Naive thymus-derived CD8-positive, alpha-beta T cell (primary cell): ENCODE measurements around the gene FBXO15. TPM values are rescaled to one million over a fixed set of nuclear protein-coding genes. Genes with fewer than 3 reads are reported as not detected.

Experiments used
- ATAC-seq, 2 donors: fragments of 150-1000 bp; cut with Tn5 transposase in 1 of 2; sonication (Bioruptor Pico), chemical (Tn5 transposase) in 1 of 2; 1 replicate in 1 of 2; 2 replicates in 1 of 2; pipeline ENCODE4 v1.10.0; 2021; ENCODE audit warnings: mild to moderate bottlenecking in 2 of 2, moderate library complexity in 2 of 2
- POLR2A ChIA-PET: fragments of 350-600 bp; sonication (Branson Sonifier 250); formaldehyde crosslinking; loops from one replicate; lab custom pipeline; 2021; ENCODE audit warnings: antibody characterized with exemption; lab: Charles Lee
- DNase-seq, 10 donors: peaks; one replicate each; pipeline versions ENCODE4 v3.0.0 to v3.0.0-alpha.2; 2020 to 2022
- H3K27ac Mint-ChIP-seq, 10 donors: one replicate each; pipeline ENCODE4 v1.8.0; 2020 to 2022; ENCODE audit warnings: mild to moderate bottlenecking in 10 of 10, mixed read lengths in 10 of 10, moderate library complexity in 4 of 10, inconsistent platforms in 1 of 10
- H3K27me3 Mint-ChIP-seq, 5 donors: one replicate each; pipeline ENCODE4 v1.8.0; 2021 to 2022; ENCODE audit warnings: mixed read lengths in 5 of 5
- H3K36me3 Mint-ChIP-seq, 3 donors: one replicate each; pipeline ENCODE4 v1.8.0; 2020 to 2022; ENCODE audit warnings: mixed read lengths in 3 of 3, mild to moderate bottlenecking in 2 of 3, inconsistent platforms in 1 of 3
- H3K4me1 Mint-ChIP-seq, 4 donors: one replicate each; pipeline ENCODE4 v1.8.0; 2021 to 2022; ENCODE audit warnings: mixed read lengths in 4 of 4
- H3K4me3 Mint-ChIP-seq, 10 donors: one replicate each; pipeline ENCODE4 v1.8.0; 2020 to 2022; ENCODE audit warnings: mild to moderate bottlenecking in 10 of 10, mixed read lengths in 10 of 10, moderate library complexity in 6 of 10, inconsistent platforms in 1 of 10
- H3K9me3 Mint-ChIP-seq, 9 donors: one replicate each; pipeline ENCODE4 v1.8.0; 2020 to 2022; ENCODE audit warnings: mixed read lengths in 9 of 9, mild to moderate bottlenecking in 3 of 9, inconsistent platforms in 1 of 9, moderate library complexity in 1 of 9
- polyA plus RNA-seq, 3 donors: library from polyadenylated mRNA; unstranded; fragments of 300-500 nt; fragmentation: Illumina TruSeq; gene quantifications; one replicate each; pipeline ENCODE4 v1.2.3, GENCODE V29; 2021
- total RNA-seq, 8 experiments: library from RNA in 2 of 8; stranded (reverse) in 2 of 8; gene quantifications; one replicate each; pipeline ENCODE4 v1.2.3 and lab custom pipeline; 2021 to 2026

The FBXO15 gene, protein sequence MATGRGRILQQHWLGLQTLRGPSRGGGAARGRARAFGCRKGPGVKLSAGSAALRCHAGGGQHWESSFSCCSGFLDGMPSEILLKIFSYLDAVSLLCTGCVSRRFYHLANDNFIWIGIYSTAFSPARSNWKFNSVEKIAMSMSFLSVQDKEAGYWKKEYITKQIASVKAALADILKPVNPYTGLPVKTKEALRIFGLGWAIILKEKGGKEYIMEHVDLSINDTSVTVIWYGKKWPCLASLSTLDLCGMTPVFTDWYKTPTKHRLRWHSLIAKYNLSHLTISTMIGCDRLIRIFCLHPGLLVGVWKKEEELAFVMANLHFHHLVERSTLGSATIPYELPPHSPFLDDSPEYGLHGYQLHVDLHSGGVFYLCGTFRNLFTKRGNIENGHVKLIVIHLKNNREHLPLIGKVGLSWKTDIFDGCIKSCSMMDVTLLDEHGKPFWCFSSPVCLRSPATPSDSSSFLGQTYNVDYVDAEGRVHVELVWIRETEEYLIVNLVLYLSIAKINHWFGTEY
- total RNA-seq (1 to 10 TPM; 4.2 to 4.5 TPM), polyA plus RNA-seq (1 to 10 TPM; 1.3 to 3.1 (median 2.0) TPM), total RNA-seq (lab: John Stamatoyannopoulos, UW) (0.52 to 4.1 (median 2.6) reads per million in 6 experiments)

DNA sequence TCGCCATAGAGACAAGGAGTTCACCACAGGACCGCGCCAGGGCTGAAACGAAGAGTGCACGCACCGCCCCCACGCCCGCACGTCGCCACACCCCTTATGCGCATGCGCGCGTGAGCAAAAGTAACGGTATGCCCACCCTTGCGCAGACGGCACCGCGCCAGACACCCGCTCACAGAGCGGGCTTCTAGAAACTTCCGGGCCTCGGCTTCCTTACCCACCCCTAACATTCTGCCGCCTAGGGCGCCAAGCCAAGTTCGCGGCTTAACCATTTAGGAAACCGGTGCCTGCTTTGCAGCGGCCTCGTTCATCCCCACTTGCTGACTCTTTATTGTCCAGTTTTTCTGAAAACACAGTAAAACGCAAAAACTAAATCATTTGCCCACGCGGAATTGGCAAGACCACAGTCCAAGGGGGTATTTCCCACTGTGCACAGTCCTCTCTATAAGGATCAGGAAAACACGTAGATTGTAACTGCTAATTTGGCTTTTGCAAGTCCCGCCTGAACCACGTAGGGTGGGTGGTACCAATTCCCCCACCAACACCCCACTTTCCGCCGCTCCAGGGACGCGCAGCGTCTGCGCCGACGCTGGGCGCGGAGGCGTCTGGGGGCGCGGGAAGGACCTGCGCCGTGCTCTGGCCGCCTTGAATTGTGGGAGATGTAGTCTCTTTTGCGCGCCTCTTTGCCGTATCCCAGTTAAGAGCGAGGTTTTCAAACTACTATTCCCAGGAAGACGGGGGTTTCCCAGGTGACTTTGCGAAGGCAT, at the start of gene FBXO15, which contains the start of gene TIMM21:
Gene FBXO15, minus strand, starts transcription at position 56 of the 764 bp plus-strand sequence. Its CDS starts 49 bp downstream, at position 7.
Gene TIMM21, plus strand, starts transcription at position 745 of the 764 bp plus-strand sequence. CDS start 286 bp downstream, outside the sequence.
- H3K4me1 Mint-ChIP-seq, result peaks cover 21 to 61% (median 51%) of the 10 kb centered on the region in 4 donors
- POLR2A ChIA-PET, result interaction anchor here (0.8 to 2.7 kb wide), 2 partner anchors 65 to 144 kb away, joined by 3 to 12 read pairs; partner anchors contain the start of gene CYB5A
- peak; percentile 83 to 85 for ATAC-seq
- peaks cover 0 to 2% (median 0%) of the 10 kb centered on the region in 5 donors for H3K27me3 Mint-ChIP-seq
- H3K4me3 Mint-ChIP-seq, result peak within 1 kb of the TSS; percentile 91 to 100 (median 96)
- H3K36me3 Mint-ChIP-seq, result peaks cover 0 to 17% (median 1%) of the 10 kb centered on the region in 3 donors
- H3K27ac Mint-ChIP-seq, result peak within 1 kb of the TSS; percentile 95 to 100 (median 99)
- H3K9me3 Mint-ChIP-seq, result peaks cover 0 to 3% (median 0%) of the 10 kb centered on the region in 9 donors
- DNase-seq, result peak; percentile 94 to 98 (median 96)

DNA sequence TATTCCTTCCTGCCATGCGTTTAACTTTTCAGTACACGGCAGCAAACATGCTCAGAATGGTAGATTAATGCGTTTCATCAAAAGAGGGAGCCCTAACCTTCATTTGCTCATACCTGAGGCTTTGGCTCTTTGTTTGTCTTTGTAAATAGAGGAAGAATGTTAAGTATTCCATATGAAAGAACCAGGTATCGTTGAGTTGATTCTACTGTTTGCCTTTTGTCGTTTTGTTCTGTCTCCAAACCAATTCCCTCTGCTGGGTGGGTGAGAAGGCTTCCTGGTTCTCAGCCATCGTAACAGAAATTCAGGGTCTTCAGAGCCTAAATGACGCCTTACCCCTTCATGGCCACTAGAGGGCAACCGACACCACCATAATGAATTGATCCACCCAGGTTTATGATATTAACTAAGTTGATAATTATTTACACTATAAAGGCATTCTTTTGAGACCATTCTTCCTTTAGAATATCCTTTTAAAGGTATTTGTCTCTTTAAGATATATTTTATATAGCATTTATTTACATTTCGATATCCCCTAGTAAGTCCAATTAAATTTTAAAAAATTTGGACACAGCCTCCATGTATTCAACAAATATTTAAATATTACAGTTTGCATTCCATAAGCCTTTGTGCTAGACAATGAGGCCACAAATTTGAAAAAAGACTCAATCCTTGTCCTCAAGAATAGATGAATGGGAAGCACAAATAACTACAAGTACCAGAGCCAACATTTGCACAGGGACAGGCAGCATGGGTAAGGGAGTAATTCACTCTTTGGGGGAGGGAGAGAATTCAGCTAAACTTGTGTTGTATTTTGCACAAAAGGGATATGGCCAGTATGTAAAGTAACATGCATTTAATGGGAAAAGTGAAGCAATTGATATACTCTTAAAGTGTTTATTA, 48.8 kb upstream of the FBXO15 start:
- H3K9me3 Mint-ChIP-seq, result no peaks in the 10 kb centered on the region
- DNase-seq, result peak in 9 of 10 donors; percentile 33 to 82 (median 55)
- H3K4me3 Mint-ChIP-seq, result peak overlapping the region; percentile 76 to 89 (median 82)
- no peaks in the 10 kb centered on the region for H3K36me3 Mint-ChIP-seq
- ATAC-seq, result peak; percentile 95
- peak overlapping the region; percentile 11 to 94 (median 88) for H3K27ac Mint-ChIP-seq
- peaks cover 2 to 8% (median 5%) of the 10 kb centered on the region in 4 donors for H3K4me1 Mint-ChIP-seq
- H3K27me3 Mint-ChIP-seq, result peaks cover 0 to 12% (median 5%) of the 10 kb centered on the region in 5 donors
- POLR2A ChIA-PET, result interaction anchor here (1.0 kb wide), 1 partner anchor 146 kb away, joined by 4 read pairs; no protein-coding TSS in a partner anchor

DNA sequence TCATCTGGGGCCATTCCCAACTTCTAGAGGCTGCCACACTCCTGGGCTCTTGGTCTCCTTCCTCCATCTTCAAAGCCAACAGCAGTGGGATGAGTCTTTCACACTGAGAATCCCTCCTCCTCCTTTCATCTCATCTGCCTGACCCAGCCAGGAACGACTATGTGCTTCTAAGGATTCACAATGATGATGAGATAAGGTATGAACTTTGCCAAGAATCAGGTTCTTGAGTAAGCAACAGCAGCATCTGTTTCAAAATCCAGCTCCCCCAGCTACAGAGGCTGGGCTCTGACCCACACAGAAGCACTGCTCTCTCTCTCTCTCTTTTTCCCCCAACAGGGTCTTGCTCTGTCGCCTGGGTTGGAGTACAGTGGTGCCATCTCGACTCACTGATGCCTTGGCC, 47.1 kb upstream of the FBXO15 start:
- POLR2A ChIA-PET, result interaction anchor here (0.6 kb wide), 1 partner anchor 177 kb away, joined by 3 read pairs; no protein-coding TSS in a partner anchor
- peak overlapping the region in 1 of 10 donors; percentile 43 for H3K27ac Mint-ChIP-seq

DNA sequence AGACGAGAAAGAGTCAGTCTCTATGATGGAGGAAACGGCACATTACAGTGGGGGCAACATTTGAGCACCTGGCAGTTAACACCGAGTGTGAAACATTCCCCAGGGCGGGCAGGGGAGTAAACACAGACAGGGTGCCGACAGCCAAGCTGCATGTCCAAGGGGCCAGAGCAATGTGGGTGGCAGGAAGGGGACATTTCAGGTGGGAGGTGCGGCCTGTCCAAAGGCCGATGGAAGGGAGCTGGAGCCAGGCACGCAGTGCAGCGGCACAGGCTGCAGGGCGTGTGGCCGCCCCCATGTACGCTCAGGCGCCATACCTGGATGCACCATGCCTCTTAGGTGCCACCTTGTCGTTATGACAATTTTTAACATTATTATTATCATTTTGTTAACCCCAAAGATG, 43.9 kb upstream of the FBXO15 start:
- no peaks in the 10 kb centered on the region for H3K9me3 Mint-ChIP-seq
- no peak overlapping the region for H3K27ac Mint-ChIP-seq
- no peak for ATAC-seq
- H3K27me3 Mint-ChIP-seq, result peaks cover 6 to 26% (median 19%) of the 10 kb centered on the region in 5 donors
- no peak overlapping the region for H3K4me3 Mint-ChIP-seq
- H3K4me1 Mint-ChIP-seq, result peaks cover 2 to 8% (median 5%) of the 10 kb centered on the region in 4 donors
- POLR2A ChIA-PET, result no interaction called here
- DNase-seq, result no peak
- no peaks in the 10 kb centered on the region for H3K36me3 Mint-ChIP-seq

More for the DNA sequence above, 47.1 kb upstream of the FBXO15 start:
- no peaks in the 10 kb centered on the region for H3K36me3 Mint-ChIP-seq
- H3K9me3 Mint-ChIP-seq, result no peaks in the 10 kb centered on the region
- DNase-seq, result no peak
- no peak for ATAC-seq
- no peak overlapping the region for H3K4me3 Mint-ChIP-seq
- H3K4me1 Mint-ChIP-seq, result peaks cover 2 to 8% (median 5%) of the 10 kb centered on the region in 4 donors
- peaks cover 0 to 19% (median 8%) of the 10 kb centered on the region in 5 donors for H3K27me3 Mint-ChIP-seq

DNA sequence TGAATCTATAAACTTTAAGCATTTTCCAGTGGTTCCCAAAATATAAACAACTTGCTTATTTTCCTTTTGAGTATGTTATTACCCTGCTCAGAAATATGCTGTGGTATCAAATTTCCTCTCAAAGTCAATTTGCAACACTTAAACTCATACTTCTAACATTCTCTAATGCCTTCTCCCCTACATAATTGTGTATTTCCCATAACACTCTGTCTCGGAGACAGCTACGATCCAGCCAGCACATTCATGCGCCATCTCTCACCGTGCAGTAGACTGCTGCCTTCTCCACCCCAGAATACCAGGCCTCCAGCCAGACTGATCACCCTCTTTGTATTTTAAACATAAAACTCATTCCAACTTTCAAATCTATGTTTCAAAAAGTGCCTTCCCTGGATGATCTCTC, 42.5 kb upstream of the FBXO15 start:
- DNase-seq (no peak), ATAC-seq (no peak)
- Mint-ChIP-seq H3K9me3 (no peaks in the 10 kb centered on the region), H3K36me3 (no peaks in the 10 kb centered on the region), H3K27me3 (peaks cover 8 to 29% (median 19%) of the 10 kb centered on the region in 5 donors), H3K4me1 (no peaks in the 10 kb centered on the region), H3K27ac (no peak overlapping the region), H3K4me3 (no peak overlapping the region)
- POLR2A ChIA-PET, result no interaction called here

DNA sequence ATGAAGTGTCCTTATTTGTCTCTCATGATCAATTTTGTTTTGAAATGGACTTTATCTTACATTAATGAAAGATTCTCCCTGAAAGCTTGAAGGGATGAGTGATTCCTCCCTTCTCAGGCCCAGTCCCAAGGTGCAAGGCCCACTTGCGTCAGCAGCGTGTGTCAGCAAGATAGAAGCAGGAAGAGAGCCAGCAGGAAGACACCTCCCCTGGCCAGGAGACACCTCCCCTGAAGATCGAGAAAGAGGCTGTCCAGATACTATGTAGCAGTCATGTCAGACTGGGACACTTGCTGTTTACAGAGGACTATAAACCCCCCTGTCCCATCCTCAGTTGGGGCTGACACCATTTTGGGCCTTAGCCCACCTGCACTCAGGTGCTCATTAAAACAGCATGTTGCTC, 39.0 kb upstream of the FBXO15 start:
- ATAC-seq, result no peak
- Mint-ChIP-seq H3K36me3 (no peaks in the 10 kb centered on the region), H3K27ac (no peak overlapping the region), H3K27me3 (peaks cover 13 to 39% (median 24%) of the 10 kb centered on the region in 5 donors), H3K9me3 (no peaks in the 10 kb centered on the region), H3K4me1 (peaks cover 0 to 1% (median 0%) of the 10 kb centered on the region in 4 donors), H3K4me3 (no peak overlapping the region)
- POLR2A ChIA-PET, result no interaction called here
- DNase-seq, result no peak

DNA sequence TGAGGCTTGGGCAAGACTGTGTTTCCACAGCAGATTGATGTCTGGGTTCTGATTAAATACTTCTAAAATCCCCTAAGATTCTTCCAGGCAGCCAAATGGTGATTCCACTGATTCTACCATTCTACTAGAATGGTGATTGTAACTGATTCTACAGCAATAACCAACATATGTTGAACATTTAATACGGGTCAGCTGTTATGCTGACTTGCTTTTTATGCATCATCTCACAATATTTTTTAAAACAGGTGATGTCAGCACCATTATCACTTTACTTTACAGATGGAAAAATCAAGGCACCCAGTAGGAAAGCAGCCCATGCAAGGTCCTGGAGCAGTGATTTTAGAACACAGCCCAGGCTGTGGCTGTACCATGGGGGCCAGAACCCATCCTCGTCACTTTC, 38.2 kb upstream of the FBXO15 start:
- no peak for ATAC-seq
- no peak overlapping the region for H3K4me3 Mint-ChIP-seq
- H3K9me3 Mint-ChIP-seq, result no peaks in the 10 kb centered on the region
- H3K27ac Mint-ChIP-seq, result no peak overlapping the region
- H3K27me3 Mint-ChIP-seq, result peaks cover 10 to 39% (median 24%) of the 10 kb centered on the region in 5 donors
- H3K4me1 Mint-ChIP-seq, result peaks cover 0 to 1% (median 0%) of the 10 kb centered on the region in 4 donors
- H3K36me3 Mint-ChIP-seq, result no peaks in the 10 kb centered on the region
- no peak for DNase-seq
- POLR2A ChIA-PET, result no interaction called here

DNA sequence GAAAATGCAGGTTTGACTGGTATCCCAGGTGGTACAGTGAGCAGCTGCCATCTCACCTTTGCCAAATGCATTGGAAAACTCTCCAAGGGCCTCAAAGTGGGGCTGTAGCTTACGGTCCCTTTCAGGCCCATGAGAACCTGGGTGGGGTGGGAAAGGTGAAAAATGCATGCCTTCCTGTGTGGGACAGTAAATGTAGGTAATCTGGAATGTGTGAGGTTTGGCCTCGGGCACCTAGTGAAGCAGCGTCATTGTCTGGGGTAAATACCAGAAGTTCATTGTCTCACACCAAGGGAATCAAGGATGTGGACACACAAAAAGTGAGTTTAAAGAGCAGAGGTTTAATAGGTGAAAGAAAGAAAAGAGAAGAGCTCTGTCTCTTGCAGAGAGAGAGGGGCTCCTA, 37.2 kb upstream of the FBXO15 start:
- Mint-ChIP-seq H3K27ac (no peak overlapping the region), H3K27me3 (peaks cover 8 to 39% (median 21%) of the 10 kb centered on the region in 5 donors), H3K4me3 (no peak overlapping the region), H3K4me1 (peaks cover 0 to 1% (median 0%) of the 10 kb centered on the region in 4 donors), H3K9me3 (no peaks in the 10 kb centered on the region), H3K36me3 (no peaks in the 10 kb centered on the region)
- DNase-seq (no peak), ATAC-seq (no peak)
- POLR2A ChIA-PET, result no interaction called here

DNA sequence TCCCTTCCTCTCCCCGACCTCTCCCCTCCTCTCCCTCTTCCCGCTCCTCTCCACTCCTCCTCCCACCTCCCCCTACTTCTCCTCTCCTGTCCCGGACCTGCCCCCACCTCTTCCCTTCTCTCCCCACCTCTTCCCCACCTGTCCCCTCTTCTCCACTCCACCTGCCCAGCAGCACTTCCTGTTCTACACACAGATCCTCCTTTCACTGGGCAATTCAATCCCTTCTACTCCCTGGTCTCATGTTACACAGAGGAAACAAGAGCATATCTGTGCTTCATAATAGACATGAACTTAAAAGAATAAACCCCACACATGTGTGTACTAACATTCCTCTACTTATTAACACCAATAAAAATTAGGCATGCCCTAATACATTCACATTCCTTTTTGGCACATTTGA, 35.5 kb upstream of the FBXO15 start:
- no peak for ATAC-seq
- DNase-seq, result no peak
- no peak overlapping the region for H3K27ac Mint-ChIP-seq

DNA sequence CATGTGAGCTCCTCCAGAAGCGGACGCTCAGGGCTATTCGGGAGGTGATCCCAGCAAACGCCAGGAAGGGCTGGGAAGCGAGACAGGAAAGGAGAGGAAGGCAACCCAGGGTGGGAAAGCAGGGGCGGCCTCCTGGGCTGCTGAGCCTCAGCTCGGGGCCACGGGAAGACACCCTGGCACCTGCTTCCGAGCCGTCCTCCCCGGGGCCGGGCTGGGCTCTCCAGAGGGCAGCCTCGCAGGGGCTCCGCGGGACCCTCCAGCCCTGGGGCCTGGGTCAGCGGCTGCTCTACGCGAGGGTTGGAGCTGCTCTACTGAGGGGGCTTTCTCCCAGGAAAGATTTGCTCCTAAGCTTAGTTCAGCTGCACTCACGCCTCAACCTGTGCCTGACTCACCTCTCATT, 34.7 kb upstream of the FBXO15 start:
- ATAC-seq, result no peak
- no peak for DNase-seq
- POLR2A ChIA-PET, result no interaction called here
- Mint-ChIP-seq H3K4me3 (no peak overlapping the region), H3K27me3 (peaks cover 8 to 24% (median 14%) of the 10 kb centered on the region in 5 donors), H3K4me1 (peaks cover 0 to 1% (median 0%) of the 10 kb centered on the region in 4 donors), H3K36me3 (no peaks in the 10 kb centered on the region), H3K9me3 (no peaks in the 10 kb centered on the region), H3K27ac (no peak overlapping the region)

More for the DNA sequence above, 35.5 kb upstream of the FBXO15 start:
- H3K4me1 Mint-ChIP-seq, result peaks cover 0 to 1% (median 0%) of the 10 kb centered on the region in 4 donors
- POLR2A ChIA-PET, result no interaction called here
- no peak overlapping the region for H3K4me3 Mint-ChIP-seq
- H3K27me3 Mint-ChIP-seq, result peaks cover 8 to 32% (median 13%) of the 10 kb centered on the region in 5 donors
- no peaks in the 10 kb centered on the region for H3K9me3 Mint-ChIP-seq
- no peaks in the 10 kb centered on the region for H3K36me3 Mint-ChIP-seq

DNA sequence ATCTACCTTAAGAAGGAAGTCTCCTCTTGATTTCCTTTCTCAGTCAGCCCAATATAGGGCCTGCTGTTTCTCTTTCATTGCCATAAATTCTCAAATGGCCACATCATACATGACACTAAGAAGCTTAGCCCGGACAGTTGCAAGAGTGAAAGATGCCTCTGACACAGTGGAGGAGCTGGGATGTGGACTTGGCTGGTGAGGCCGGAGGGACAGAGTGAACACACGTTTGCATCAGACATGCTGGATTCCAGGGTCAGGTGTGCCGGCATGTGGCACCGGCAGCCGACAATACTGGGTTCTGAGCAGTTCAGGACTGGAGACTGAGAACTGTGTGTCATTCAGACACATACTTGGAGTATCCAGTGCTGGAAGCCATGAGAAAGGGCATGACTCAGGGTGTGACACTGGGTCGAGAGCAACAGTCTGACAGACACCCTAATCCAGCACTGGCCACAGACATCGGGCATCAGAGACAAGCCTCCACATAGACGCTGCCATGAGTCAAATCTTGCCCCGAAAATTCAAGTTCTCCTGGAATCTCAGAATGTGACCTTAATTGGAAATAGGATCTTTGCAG, 32.1 kb upstream of the FBXO15 start:
- H3K4me1 Mint-ChIP-seq, result peaks cover 0 to 1% (median 0%) of the 10 kb centered on the region in 4 donors
- no peaks in the 10 kb centered on the region for H3K36me3 Mint-ChIP-seq
- peaks cover 6 to 36% (median 19%) of the 10 kb centered on the region in 5 donors for H3K27me3 Mint-ChIP-seq
- ATAC-seq (no peak), DNase-seq (no peak)
- no peaks in the 10 kb centered on the region for H3K9me3 Mint-ChIP-seq
- POLR2A ChIA-PET, result no interaction called here
- no peak overlapping the region for H3K27ac Mint-ChIP-seq
- H3K4me3 Mint-ChIP-seq, result no peak overlapping the region
